Activated T-cell treated with anti-CD3 and anti-CD28 coated beads, Interleukin-2, amount 50 U/mL, for 24 hours (primary cell): ENCODE measurements around the gene SRM.
"Not testable (repeated sequence)": the region's sequence is repeated elsewhere in the genome, so short reads cannot be mapped to it uniquely, and the experiment has no call there.

Experiments used
- DNase-seq: peaks from one replicate; pipeline ENCODE4 v3.0.0-alpha.2; 2020
- H3K27ac Mint-ChIP-seq: 2 replicates; pipeline ENCODE4 v1.8.0; 2020; ENCODE audit warnings: mild to moderate bottlenecking, mixed read lengths
- H3K27me3 Mint-ChIP-seq: 2 replicates; pipeline ENCODE4 v1.8.0; 2020; ENCODE audit warnings: mixed read lengths
- H3K36me3 Mint-ChIP-seq: 2 replicates; pipeline ENCODE4 v1.8.0; 2020; ENCODE audit warnings: low read depth, mixed read lengths
- H3K4me1 Mint-ChIP-seq: 2 replicates; pipeline ENCODE4 v1.8.0; 2020; ENCODE audit warnings: low read depth, mixed read lengths
- H3K4me3 Mint-ChIP-seq: 2 replicates; pipeline ENCODE4 v1.8.0; 2020; ENCODE audit warnings: mild to moderate bottlenecking, moderate library complexity, mixed read lengths
- H3K9me3 Mint-ChIP-seq: 2 replicates; pipeline ENCODE4 v1.8.0; 2020; ENCODE audit warnings: mixed read lengths

The SRM gene

GRCh38 chr1:11024874-11025203, 35.0 kb downstream of the SRM start:
- H3K4me1 Mint-ChIP-seq, result peaks cover 40% of the 10 kb centered on the region
- H3K27ac Mint-ChIP-seq, result peak overlapping the region; percentile 72
- H3K27me3 Mint-ChIP-seq, result no peaks in the 10 kb centered on the region
- no peak for DNase-seq
- H3K36me3 Mint-ChIP-seq, result peaks cover 92% of the 10 kb centered on the region
- no peak overlapping the region for H3K4me3 Mint-ChIP-seq
- H3K9me3 Mint-ChIP-seq, result no peaks in the 10 kb centered on the region

- no peaks in the 10 kb centered on the region for H3K27me3 Mint-ChIP-seq
- H3K9me3 Mint-ChIP-seq, result no peaks in the 10 kb centered on the region
- no peak for DNase-seq
- H3K27ac Mint-ChIP-seq, result peak overlapping the region; percentile 72
- peaks cover 93% of the 10 kb centered on the region for H3K36me3 Mint-ChIP-seq
- peaks cover 40% of the 10 kb centered on the region for H3K4me1 Mint-ChIP-seq
- no peak overlapping the region for H3K4me3 Mint-ChIP-seq
Measured at GRCh38 chr1:11024154-11024873, 35.5 kb downstream of the SRM start.

GRCh38 chr1:11023201-11023600, 36.6 kb downstream of the SRM start:
- H3K4me3 Mint-ChIP-seq, result no peak overlapping the region
- H3K36me3 Mint-ChIP-seq, result peaks cover 100% of the 10 kb centered on the region
- no peaks in the 10 kb centered on the region for H3K9me3 Mint-ChIP-seq
- H3K27ac Mint-ChIP-seq, result peak overlapping the region; percentile 57
- DNase-seq, result no peak
- no peaks in the 10 kb centered on the region for H3K27me3 Mint-ChIP-seq
- peaks cover 45% of the 10 kb centered on the region for H3K4me1 Mint-ChIP-seq

- Mint-ChIP-seq H3K9me3 (no peaks in the 10 kb centered on the region), H3K27ac (peak overlapping the region; percentile 33), H3K4me1 (peaks cover 50% of the 10 kb centered on the region), H3K27me3 (no peaks in the 10 kb centered on the region), H3K4me3 (no peak overlapping the region), H3K36me3 (peaks cover 93% of the 10 kb centered on the region)
- no peak for DNase-seq
Measured at GRCh38 chr1:11019971-11020370, 39.8 kb downstream of the SRM start.

- not testable (repeated sequence) for DNase-seq, H3K27me3 Mint-ChIP-seq, H3K4me3 Mint-ChIP-seq, H3K9me3 Mint-ChIP-seq
- Mint-ChIP-seq H3K36me3 (peaks cover 93% of the 10 kb centered on the region), H3K4me1 (peaks cover 50% of the 10 kb centered on the region), H3K27ac (peak overlapping the region; percentile 26)
Measured at GRCh38 chr1:11019358-11019757, 40.5 kb downstream of the SRM start.

GRCh38 chr1:11013160-11013531, 46.7 kb downstream of the SRM start:
- peaks cover 32% of the 10 kb centered on the region for H3K4me1 Mint-ChIP-seq
- no peaks in the 10 kb centered on the region for H3K27me3 Mint-ChIP-seq
- peaks cover 47% of the 10 kb centered on the region for H3K36me3 Mint-ChIP-seq
- no peak for DNase-seq
- H3K27ac Mint-ChIP-seq, result peak overlapping the region; percentile 100
- no peaks in the 10 kb centered on the region for H3K9me3 Mint-ChIP-seq
- H3K4me3 Mint-ChIP-seq, result peak overlapping the region; percentile 86

GRCh38 chr1:11012260-11013159, 47.3 kb downstream of the SRM start, which contains the start of gene TARDBP:
TSS of gene TARDBP (plus strand) at chr1:11012654. CDS start at chr1:11013728, 1,074 bp downstream.
- no peaks in the 10 kb centered on the region for H3K27me3 Mint-ChIP-seq
- H3K36me3 Mint-ChIP-seq, result peaks cover 43% of the 10 kb centered on the region
- peaks cover 31% of the 10 kb centered on the region for H3K4me1 Mint-ChIP-seq
- peak within 1 kb of the TSS; percentile 86 for H3K4me3 Mint-ChIP-seq
- DNase-seq, result peak; percentile 96
- H3K9me3 Mint-ChIP-seq, result no peaks in the 10 kb centered on the region
- H3K27ac Mint-ChIP-seq, result peak within 1 kb of the TSS; percentile 100
